Osteoblast (primary cell): ENCODE data around the gene PDCD1LG2. TPM values are rescaled to one million over a fixed set of nuclear protein-coding genes. Genes with fewer than 3 reads are reported as not detected.

Experiments
- DNase-seq: peaks from one replicate; pipeline ENCODE4 v3.0.0; 2011; ENCODE audit warnings: low spot score, mixed read lengths; ENCODE audit not compliant: insufficient read length; ENCODE audit errors: missing footprints
- H2AFZ ChIP-seq: 2 replicates; pipeline ENCODE4 v1.6.0; 2011; ENCODE audit warnings: mild to moderate bottlenecking, low read length
- H3K27ac ChIP-seq: 2 replicates; pipeline ENCODE4 v1.5.1; 2011; ENCODE audit warnings: mild to moderate bottlenecking, low read depth, low read length, moderate library complexity
- H3K27me3 ChIP-seq: 2 replicates; pipeline ENCODE4 v1.6.0; 2012; ENCODE audit warnings: mild to moderate bottlenecking, control low read depth, inconsistent platforms, low read length, moderate library complexity; ENCODE audit not compliant: insufficient read depth
- H3K36me3 ChIP-seq: 2 replicates; pipeline ENCODE4 v1.5.1; 2011; ENCODE audit warnings: mild to moderate bottlenecking, low read length, control low read depth, moderate library complexity; ENCODE audit not compliant: insufficient read depth
- H3K4me1 ChIP-seq: 2 replicates; pipeline ENCODE4 v1.5.1; 2011; ENCODE audit warnings: mild to moderate bottlenecking, low read length, control low read depth, moderate library complexity; ENCODE audit not compliant: insufficient read depth
- H3K4me2 ChIP-seq: 2 replicates; pipeline ENCODE4 v1.6.0; 2011; ENCODE audit warnings: mild to moderate bottlenecking, low read length; ENCODE audit not compliant: insufficient read depth
- H3K4me3 ChIP-seq: fragments of 200-600 bp; sonication (generic); 3 replicates; pipeline ENCODE4 v1.5.1; 2012; ENCODE audit warnings: mild to moderate bottlenecking, low read length, inconsistent platforms; ENCODE audit not compliant: insufficient read depth
- H3K79me2 ChIP-seq: 2 replicates; pipeline ENCODE4 v1.6.0; 2012; ENCODE audit warnings: mild to moderate bottlenecking, low read length, control low read depth, inconsistent platforms; ENCODE audit not compliant: insufficient read depth
- H3K9me3 ChIP-seq: 2 replicates; pipeline ENCODE4 v1.5.1; 2011; ENCODE audit warnings: low read depth, low read length, control low read depth
- H4K20me1 ChIP-seq: 2 replicates; pipeline ENCODE4 v1.6.0; 2012; ENCODE audit warnings: mild to moderate bottlenecking, low read length, control low read depth; ENCODE audit not compliant: insufficient read depth
- total RNA-seq: library from RNA; depleted of rRNA; stranded (reverse); fragments of >200 nt; gene quantifications from 2 replicates; pipeline ENCODE4 v1.2.3, GENCODE V29; 2012
- TF ChIP-seq, protein P1 (sequence below): IDR thresholded peaks from 2 replicates; pipeline ENCODE4 v1.5.1; 2011; ENCODE audit warnings: mild to moderate bottlenecking, low read depth, low read length, moderate library complexity; ENCODE audit errors: extremely low read depth

Gene PDCD1LG2
- total RNA-seq, 1 donor: 4.7 TPM

DNA sequence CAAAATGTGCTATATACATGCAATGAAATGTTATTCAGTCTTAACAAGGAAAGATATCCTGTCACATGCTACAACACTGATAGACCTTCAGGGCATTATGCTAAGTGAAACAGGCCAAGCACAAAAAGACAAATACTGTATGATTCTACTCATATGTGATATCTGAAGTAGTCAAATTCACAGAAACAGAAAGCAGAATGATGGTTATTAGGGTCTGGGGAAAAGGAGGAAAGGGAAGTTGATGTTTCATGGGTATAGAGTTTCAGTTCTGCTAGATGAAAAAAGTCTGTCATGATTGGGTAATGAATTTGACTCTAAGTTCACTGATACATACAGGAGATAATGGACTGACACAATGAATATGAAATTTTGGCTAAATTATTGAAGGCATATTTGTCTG is 107.4 kb downstream of the PDCD1LG2 start:
- no peak overlapping the region for H3K27ac ChIP-seq
- H3K9me3 ChIP-seq: no peaks in the 10 kb centered on the region
- no peaks in the 10 kb centered on the region for H3K27me3 ChIP-seq
- no peak for DNase-seq
- H2AFZ ChIP-seq: no peak overlapping the region
- no peak overlapping the region for H3K4me2 ChIP-seq
- H3K4me1 ChIP-seq: peaks cover 19% of the 10 kb centered on the region
- TF ChIP-seq, protein P1, sequence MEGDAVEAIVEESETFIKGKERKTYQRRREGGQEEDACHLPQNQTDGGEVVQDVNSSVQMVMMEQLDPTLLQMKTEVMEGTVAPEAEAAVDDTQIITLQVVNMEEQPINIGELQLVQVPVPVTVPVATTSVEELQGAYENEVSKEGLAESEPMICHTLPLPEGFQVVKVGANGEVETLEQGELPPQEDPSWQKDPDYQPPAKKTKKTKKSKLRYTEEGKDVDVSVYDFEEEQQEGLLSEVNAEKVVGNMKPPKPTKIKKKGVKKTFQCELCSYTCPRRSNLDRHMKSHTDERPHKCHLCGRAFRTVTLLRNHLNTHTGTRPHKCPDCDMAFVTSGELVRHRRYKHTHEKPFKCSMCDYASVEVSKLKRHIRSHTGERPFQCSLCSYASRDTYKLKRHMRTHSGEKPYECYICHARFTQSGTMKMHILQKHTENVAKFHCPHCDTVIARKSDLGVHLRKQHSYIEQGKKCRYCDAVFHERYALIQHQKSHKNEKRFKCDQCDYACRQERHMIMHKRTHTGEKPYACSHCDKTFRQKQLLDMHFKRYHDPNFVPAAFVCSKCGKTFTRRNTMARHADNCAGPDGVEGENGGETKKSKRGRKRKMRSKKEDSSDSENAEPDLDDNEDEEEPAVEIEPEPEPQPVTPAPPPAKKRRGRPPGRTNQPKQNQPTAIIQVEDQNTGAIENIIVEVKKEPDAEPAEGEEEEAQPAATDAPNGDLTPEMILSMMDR: no peak
- peaks cover 7% of the 10 kb centered on the region for H4K20me1 ChIP-seq
- peaks cover 9% of the 10 kb centered on the region for H3K79me2 ChIP-seq
- H3K36me3 ChIP-seq: no peaks in the 10 kb centered on the region
- no peak overlapping the region for H3K4me3 ChIP-seq

DNA sequence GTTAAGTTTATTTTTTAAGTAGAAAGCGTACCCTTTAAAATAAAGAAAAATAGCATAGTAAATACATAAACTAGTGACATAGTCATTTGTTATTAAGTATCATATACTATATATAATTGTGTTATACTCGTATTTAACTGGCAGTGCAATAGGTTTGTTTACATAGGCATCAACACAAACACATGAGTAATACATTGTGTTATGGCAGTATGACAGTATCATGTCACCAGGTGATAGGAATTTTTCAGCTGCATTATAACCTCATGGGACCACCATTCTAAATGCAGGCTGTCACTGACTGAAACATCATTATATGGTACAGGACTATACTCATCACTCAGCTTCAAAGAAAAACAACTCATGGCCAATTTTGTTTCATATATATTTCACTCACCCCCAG is 110.2 kb downstream of the PDCD1LG2 start:
- H3K4me3 ChIP-seq: no peak overlapping the region
- no peak for DNase-seq
- H3K9me3 ChIP-seq: no peaks in the 10 kb centered on the region
- peaks cover 13% of the 10 kb centered on the region for H4K20me1 ChIP-seq
- H3K36me3 ChIP-seq: no peaks in the 10 kb centered on the region
- peaks cover 19% of the 10 kb centered on the region for H3K4me1 ChIP-seq
- H2AFZ ChIP-seq: no peak overlapping the region
- TF ChIP-seq, protein P1: no peak
- H3K79me2 ChIP-seq: peaks cover 27% of the 10 kb centered on the region
- no peak overlapping the region for H3K27ac ChIP-seq
- H3K27me3 ChIP-seq: no peaks in the 10 kb centered on the region
- H3K4me2 ChIP-seq: no peak overlapping the region

Other genes starting within 250 kb of the PDCD1LG2 start
- not detected in 2 replicates for gene RLN2, start 205.8 kb upstream of the PDCD1LG2 start, total RNA-seq
- gene RLN1, start 170.7 kb upstream of the PDCD1LG2 start, total RNA-seq: not detected in 2 replicates
- gene PLGRKT, start 72.6 kb upstream of the PDCD1LG2 start, total RNA-seq: 15.6 and 18.3 TPM in 2 replicates
- 0.72 and 1.5 TPM in 2 replicates for gene CD274, start 60.0 kb upstream of the PDCD1LG2 start, total RNA-seq
- gene RIC1, start 118.6 kb downstream of the PDCD1LG2 start, total RNA-seq: 45.7 and 51.4 TPM in 2 replicates